Measurements from ENCODE around the gene POTEG. TPM values are rescaled to one million over a fixed set of nuclear protein-coding genes. Genes with fewer than 3 reads are reported as not detected.

Gene POTEG
- not detected in 2 replicates for total RNA-seq

DNA sequence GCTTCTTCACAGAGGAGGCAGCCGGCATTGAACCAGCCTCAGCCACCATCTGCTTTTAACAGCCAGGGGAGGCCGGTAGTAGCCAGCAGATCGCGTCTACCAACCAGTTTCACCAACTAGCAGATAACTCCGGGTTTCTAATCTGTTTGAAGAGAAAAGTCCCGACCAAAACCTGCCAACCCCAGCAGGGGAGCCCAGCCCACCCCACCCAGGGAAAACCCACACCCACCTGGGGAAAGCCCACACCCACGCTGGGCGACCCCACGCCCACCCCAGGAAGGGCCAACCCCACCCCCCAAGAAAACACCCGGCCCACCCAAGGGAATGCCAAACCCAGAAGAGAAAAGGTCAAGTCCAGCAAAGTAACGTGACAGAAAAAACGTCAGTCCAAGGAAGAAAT lies at the start of gene POTEG:
TSS of gene POTEG (minus strand) at position 101 of the 400 bp plus-strand sequence. CDS start at position 49, 52 bp downstream.

